Measurements from ENCODE around the gene MOB3A. TPM values are rescaled to one million over a fixed set of nuclear protein-coding genes. Genes with fewer than 3 reads are reported as not detected.
A peak's percentile ranks its signal among the peaks of the same experiment; 100 is the strongest.

Gene MOB3A
- total and polyA plus RNA-seq, 9 of the 15 experiments (the other 6 are each of a cell fraction or from before 2014, with no cell fraction given) = 1.1 to 24.1 (median 6.0) TPM

GRCh38 chr19:2042485-2043250, 53.5 kb downstream of the MOB3A start (continued):
- TF ChIP-seq ZMIZ1 (IDR thresholded peaks at IDR 0.05; ENCODE audit: low read depth in 2 of 2, low read length in 2 of 2) (no peak), SRSF9 (IDR thresholded peaks at IDR 0.05; ENCODE audit: borderline replicate concordance, low read depth, low read length) (no peak), RBM22 (IDR thresholded peaks at IDR 0.05; ENCODE audit: low read depth, low read length, poor library complexity, severe bottlenecking) (peak; percentile 42), PBX2 (CRISPR knock-in tag; IDR thresholded peaks at IDR 0.05; ENCODE audit: low read depth) (no peak), PBX2 (tag; conservative IDR thresholded peaks at IDR 0.05; ENCODE audit: low read depth) (no peak), FOS (IDR thresholded peaks at IDR 0.05; ENCODE audit: extremely low read depth, insufficient read length) (no peak), ZC3H4 (CRISPR knock-in tag; IDR thresholded peaks at IDR 0.05; ENCODE audit: borderline replicate concordance) (0 out of 2 replicates have a peak, but pooled peaks have one; percentile 34), ZNF282 (CRISPR knock-in tag; IDR thresholded peaks at IDR 0.05) (no peak), TRIM24 (IDR thresholded peaks at IDR 0.05) (no peak), ARNT (IDR thresholded peaks at IDR 0.05) (no peak), RUNX1 (IDR thresholded peaks at IDR 0.05; ENCODE audit: low read depth) (no peak), ZNF778 (CRISPR knock-in tag; IDR thresholded peaks at IDR 0.05) (no peak), HDAC1 (IDR thresholded peaks at IDR 0.05) (no peak), ZBTB11 (CRISPR knock-in tag; IDR thresholded peaks at IDR 0.05) (no peak), IRF9 (tag; IDR thresholded peaks at IDR 0.05) (no peak)

Measured in K562 (cell line).